Thoracic aorta (tissue), 2 donors: ENCODE measurements around the gene KLHDC9. TPM values are rescaled to one million over a fixed set of nuclear protein-coding genes. Genes with fewer than 3 reads are reported as not detected.

Experiments
- ATAC-seq: fragments of 150-250 bp; one replicate; pipeline ENCODE4 v1.8.0; 2017; ENCODE audit warnings: low read depth; ENCODE audit not compliant: insufficient number of reproducible peaks, low FRiP score
- DNase-seq: peaks from one replicate; pipeline ENCODE4 v3.0.0-alpha.2; 2020; ENCODE audit warnings: low spot score
- H3K27ac ChIP-seq, 2 donors: fragments of 200-600 bp; sonication (generic); 1 replicate in 1 of 2; 2 replicates in 1 of 2; pipeline ENCODE4 v1.5.1; 2016; ENCODE audit warnings: mild to moderate bottlenecking in 2 of 2, moderate library complexity in 2 of 2
- H3K27me3 ChIP-seq: fragments of 200-600 bp; sonication (generic); replicated peaks from 2 replicates; pipeline ENCODE4 v1.6.0; 2016; ENCODE audit warnings: mild to moderate bottlenecking; ENCODE audit not compliant: insufficient read depth
- H3K36me3 ChIP-seq: fragments of 200-600 bp; sonication (generic); one replicate; pipeline ENCODE4 v1.5.1; 2016
- H3K4me1 ChIP-seq, 2 donors: fragments of 200-600 bp; sonication (generic); 1 replicate in 1 of 2; 2 replicates in 1 of 2; pipeline versions ENCODE4 v1.5.1 to v1.6.0; 2016; ENCODE audit warnings: low read depth in 2 of 2, mild to moderate bottlenecking in 1 of 2; ENCODE audit not compliant: control insufficient read depth in 1 of 2
- H3K4me3 ChIP-seq: fragments of 200-600 bp; sonication (generic); 2 replicates; pipeline ENCODE4 v1.5.1; 2016; ENCODE audit warnings: mild to moderate bottlenecking
- H3K9me3 ChIP-seq: fragments of 200-600 bp; sonication (generic); 2 replicates; pipeline ENCODE4 v1.5.1; 2016
- total RNA-seq, 2 donors: library from RNA; depleted of rRNA; stranded (reverse); fragments of >200 nt; gene quantifications; one replicate each; pipeline versions ENCODE4 v1.1.0 to v1.2.3, GENCODE V29; 2016
- TF ChIP-seq, protein P1 (sequence below): fragments of 200-600 bp; sonication (generic); IDR thresholded peaks from one replicate; pipeline ENCODE4 v1.5.1; 2019; ENCODE audit warnings: antibody characterized with exemption

Gene KLHDC9
- total RNA-seq, 2 donors from 2014 or later, result 7.9 to 8.6 TPM

DNA sequence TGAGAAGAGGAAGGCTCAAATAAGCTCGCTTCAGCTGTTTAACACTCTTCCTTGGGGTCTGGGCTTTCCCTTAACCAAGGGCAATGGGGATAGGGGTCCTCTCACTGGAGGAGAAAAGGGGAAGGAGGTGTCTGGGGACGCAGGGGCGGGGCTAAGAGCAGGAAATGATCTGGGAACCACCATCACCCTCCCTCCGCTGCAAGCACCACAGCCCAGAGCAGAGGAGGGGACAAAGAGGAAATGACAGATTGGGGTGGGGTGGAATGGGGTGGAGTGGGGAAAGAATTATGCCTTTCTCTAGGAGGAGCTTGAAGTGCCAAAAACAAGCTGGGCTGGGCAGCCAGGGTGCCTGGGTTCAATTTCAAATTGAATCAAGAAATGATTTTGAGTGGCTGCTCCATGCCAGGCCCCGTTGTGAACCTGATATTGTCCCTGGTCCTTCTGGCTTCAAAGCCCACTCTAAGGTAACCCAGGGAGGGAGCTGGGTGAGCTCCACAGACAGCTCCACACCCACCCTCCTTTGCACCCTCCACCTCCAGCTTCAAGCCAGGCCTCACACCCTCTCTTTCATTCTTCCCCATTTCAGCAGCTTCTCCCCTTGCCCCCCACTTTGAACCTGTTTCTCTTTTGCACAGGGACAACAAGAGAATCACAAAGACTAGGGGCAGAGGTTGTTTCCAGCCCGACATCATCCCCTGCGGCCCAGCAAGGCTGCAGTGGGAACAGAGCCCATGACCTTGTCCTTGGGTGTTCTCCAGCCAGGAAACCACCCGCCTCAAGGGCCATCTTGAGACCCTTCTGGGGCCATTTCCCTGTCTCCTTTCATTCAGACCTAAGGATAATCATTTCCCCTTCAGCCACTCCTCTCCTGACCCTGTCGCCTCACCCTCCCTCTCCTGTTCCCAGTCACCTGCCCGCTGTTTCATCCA is 29.6 kb upstream of the KLHDC9 start:
- H3K27ac ChIP-seq, result peak overlapping the region; percentile 12 to 17
- no peak for DNase-seq
- TF ChIP-seq, protein P1, sequence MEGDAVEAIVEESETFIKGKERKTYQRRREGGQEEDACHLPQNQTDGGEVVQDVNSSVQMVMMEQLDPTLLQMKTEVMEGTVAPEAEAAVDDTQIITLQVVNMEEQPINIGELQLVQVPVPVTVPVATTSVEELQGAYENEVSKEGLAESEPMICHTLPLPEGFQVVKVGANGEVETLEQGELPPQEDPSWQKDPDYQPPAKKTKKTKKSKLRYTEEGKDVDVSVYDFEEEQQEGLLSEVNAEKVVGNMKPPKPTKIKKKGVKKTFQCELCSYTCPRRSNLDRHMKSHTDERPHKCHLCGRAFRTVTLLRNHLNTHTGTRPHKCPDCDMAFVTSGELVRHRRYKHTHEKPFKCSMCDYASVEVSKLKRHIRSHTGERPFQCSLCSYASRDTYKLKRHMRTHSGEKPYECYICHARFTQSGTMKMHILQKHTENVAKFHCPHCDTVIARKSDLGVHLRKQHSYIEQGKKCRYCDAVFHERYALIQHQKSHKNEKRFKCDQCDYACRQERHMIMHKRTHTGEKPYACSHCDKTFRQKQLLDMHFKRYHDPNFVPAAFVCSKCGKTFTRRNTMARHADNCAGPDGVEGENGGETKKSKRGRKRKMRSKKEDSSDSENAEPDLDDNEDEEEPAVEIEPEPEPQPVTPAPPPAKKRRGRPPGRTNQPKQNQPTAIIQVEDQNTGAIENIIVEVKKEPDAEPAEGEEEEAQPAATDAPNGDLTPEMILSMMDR, result no peak
- no peaks in the 10 kb centered on the region for H3K9me3 ChIP-seq
- no peaks in the 10 kb centered on the region for H3K27me3 ChIP-seq
- no peak for ATAC-seq
- peak overlapping the region; percentile 63 for H3K4me3 ChIP-seq
- no peaks in the 10 kb centered on the region for H3K36me3 ChIP-seq
- H3K4me1 ChIP-seq, result no peaks in the 10 kb centered on the region

DNA sequence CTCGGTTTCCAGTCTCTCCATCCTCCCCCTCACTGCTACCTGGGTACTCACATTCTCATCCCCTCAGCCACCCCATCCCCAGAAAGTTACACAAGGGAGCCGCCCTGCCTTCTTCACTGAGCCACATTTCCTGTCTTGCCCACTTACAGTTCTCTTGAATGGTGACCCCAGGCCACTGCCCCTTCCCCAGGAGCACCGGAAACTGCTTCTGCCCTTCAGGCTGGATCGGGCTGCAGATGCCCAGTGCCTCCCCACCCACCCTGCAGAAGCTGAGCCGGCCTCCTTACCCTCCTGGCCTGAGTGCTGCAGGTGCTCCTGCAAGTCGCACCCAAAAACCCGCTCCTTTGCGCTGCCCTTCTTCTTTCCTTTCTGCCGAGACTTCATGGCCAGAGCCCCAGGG is 28.9 kb upstream of the KLHDC9 start:
- no peaks in the 10 kb centered on the region for H3K4me1 ChIP-seq
- H3K36me3 ChIP-seq, result no peaks in the 10 kb centered on the region
- H3K9me3 ChIP-seq, result no peaks in the 10 kb centered on the region
- TF ChIP-seq, protein P1, result no peak
- H3K27ac ChIP-seq, result peak overlapping the region; percentile 12 to 36
- H3K27me3 ChIP-seq, result no peaks in the 10 kb centered on the region
- H3K4me3 ChIP-seq, result peak overlapping the region; percentile 63
- no peak for DNase-seq
- ATAC-seq, result no peak

DNA sequence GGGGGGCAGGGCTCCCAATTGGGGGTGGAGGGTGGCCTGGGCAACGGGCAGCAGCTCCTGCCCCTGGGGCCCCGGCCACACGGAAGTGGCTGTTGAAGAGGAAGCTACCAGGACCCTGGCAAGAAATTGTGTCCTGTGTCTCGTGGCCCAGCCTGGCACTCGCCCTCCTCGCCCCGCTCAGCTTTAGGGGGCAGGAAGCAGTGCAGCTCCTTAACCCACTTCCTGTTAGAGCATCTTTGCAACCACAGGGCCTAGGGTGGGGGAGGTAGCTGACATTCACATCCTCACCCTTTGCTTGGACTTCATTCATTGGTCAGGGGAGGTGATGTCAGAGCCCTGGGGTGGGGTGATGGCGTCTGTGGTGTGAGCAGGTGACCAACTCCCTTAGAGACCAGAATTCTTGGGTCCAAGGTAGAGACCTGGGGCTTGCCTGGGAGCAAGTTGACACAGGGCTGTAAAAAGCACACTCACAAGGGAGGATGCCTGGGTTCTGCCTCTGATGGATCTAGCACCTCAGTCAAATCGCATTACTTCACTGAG is 28.4 kb upstream of the KLHDC9 start, which contains the start of gene ARHGAP30:
Gene ARHGAP30 (minus strand): TSS at position 161 of the 540 bp plus-strand sequence. CDS start 267 bp downstream, outside the sequence.
- Histone ChIP-seq H3K36me3 (no peaks in the 10 kb centered on the region), H3K27me3 (no peaks in the 10 kb centered on the region), H3K4me1 (no peaks in the 10 kb centered on the region), H3K27ac (peak within 1 kb of the TSS; percentile 12 to 36), H3K9me3 (no peaks in the 10 kb centered on the region), H3K4me3 (peak within 1 kb of the TSS; percentile 63)
- DNase-seq, result no peak
- ATAC-seq, result no peak
- TF ChIP-seq, protein P1, result no peak

- Histone ChIP-seq H3K27ac (no peak overlapping the region), H3K4me3 (no peak overlapping the region), H3K36me3 (no peaks in the 10 kb centered on the region), H3K9me3 (no peaks in the 10 kb centered on the region), H3K4me1 (no peaks in the 10 kb centered on the region), H3K27me3 (no peaks in the 10 kb centered on the region)
- DNase-seq (no peak), ATAC-seq (no peak)
- TF ChIP-seq, protein P1, result no peak
Observed at GRCh38 chr1:161070761-161071160, 27.4 kb upstream of the KLHDC9 start.

DNA sequence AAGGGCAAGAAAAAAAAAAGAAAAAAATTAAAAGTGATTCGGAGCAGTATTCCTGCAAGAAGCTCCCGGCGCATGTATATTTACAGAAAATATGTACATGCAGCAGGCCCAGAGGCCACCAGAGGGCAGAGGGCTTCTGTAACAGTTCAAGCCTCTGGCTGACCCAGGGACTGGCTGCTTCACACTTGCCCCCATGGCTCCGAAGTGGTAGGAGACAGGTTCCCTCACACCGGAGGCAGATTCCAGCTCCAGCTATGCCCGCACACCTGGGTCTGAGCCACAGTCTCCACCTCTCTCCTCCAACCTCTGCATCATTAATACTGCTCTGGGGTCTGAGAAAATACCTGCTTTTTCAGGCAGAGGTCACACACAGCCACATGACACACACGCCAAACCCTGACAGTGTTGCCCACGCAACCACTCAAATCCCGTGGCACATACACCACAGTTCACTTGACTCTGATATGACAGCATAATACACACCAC is 26.2 kb upstream of the KLHDC9 start:
- Histone ChIP-seq H3K27ac (no peak overlapping the region), H3K4me3 (no peak overlapping the region), H3K4me1 (no peaks in the 10 kb centered on the region), H3K27me3 (no peaks in the 10 kb centered on the region), H3K9me3 (no peaks in the 10 kb centered on the region), H3K36me3 (no peaks in the 10 kb centered on the region)
- DNase-seq (no peak), ATAC-seq (no peak)
- TF ChIP-seq, protein P1, result peak; percentile 32
